Amniotic epithelial cell (primary cell): Measurements from ENCODE around the gene ARAP1.

Experiments used
- DNase-seq: peaks from one replicate; pipeline ENCODE4 v3.0.0-alpha.2; 2010; ENCODE audit warnings: low read depth

Gene ARAP1

GRCh38 chr11:72779495-72780128, 27.4 kb upstream of the ARAP1 start:
- no peak for DNase-seq

GRCh38 chr11:72778535-72779494, 26.6 kb upstream of the ARAP1 start:
- no peak for DNase-seq

GRCh38 chr11:72777755-72778278, 25.6 kb upstream of the ARAP1 start:
- peak; percentile 73 for DNase-seq

- DNase-seq, result no peak
Observed at GRCh38 chr11:72776844-72777754, 24.9 kb upstream of the ARAP1 start.

GRCh38 chr11:72776117-72776843, 24.1 kb upstream of the ARAP1 start:
- no peak for DNase-seq

GRCh38 chr11:72775288-72776110, 23.3 kb upstream of the ARAP1 start:
- DNase-seq, result no peak

GRCh38 chr11:72774499-72774898, 22.3 kb upstream of the ARAP1 start:
- no peak for DNase-seq

- peak; percentile 25 for DNase-seq
Observed at GRCh38 chr11:72773696-72774095, 21.5 kb upstream of the ARAP1 start.

- DNase-seq, result peak; percentile 91
Observed at GRCh38 chr11:72773291-72773690, 21.1 kb upstream of the ARAP1 start.

- DNase-seq, result no peak
Observed at GRCh38 chr11:72772059-72772458, 19.9 kb upstream of the ARAP1 start.

GRCh38 chr11:72771507-72771906, 19.3 kb upstream of the ARAP1 start:
- peak; percentile 74 for DNase-seq

GRCh38 chr11:72770799-72771198, 18.6 kb upstream of the ARAP1 start:
- DNase-seq, result no peak

- peak; percentile 47 for DNase-seq
Observed at GRCh38 chr11:72769680-72770079, 17.5 kb upstream of the ARAP1 start.

- no peak for DNase-seq
Observed at GRCh38 chr11:72768581-72768980, 16.4 kb upstream of the ARAP1 start.

- no peak for DNase-seq
Observed at GRCh38 chr11:72767203-72768062, 15.2 kb upstream of the ARAP1 start.

GRCh38 chr11:72766152-72766902, 14.1 kb upstream of the ARAP1 start:
- DNase-seq, result no peak

- DNase-seq, result no peak
Observed at GRCh38 chr11:72764503-72764902, 12.3 kb upstream of the ARAP1 start.

- DNase-seq, result no peak
Observed at GRCh38 chr11:72763823-72764222, 11.6 kb upstream of the ARAP1 start.
